ENCODE data around the gene EML4. TPM values are rescaled to one million over a fixed set of nuclear protein-coding genes. Genes with fewer than 3 reads are reported as not detected.
"Not testable (repeated sequence)": the region's sequence is repeated elsewhere in the genome, so short reads cannot be mapped to it uniquely, and the experiment has no call there.

EML4 gene
- total RNA-seq, 1 experiment from 2014 or later: 107 TPM

DNA sequence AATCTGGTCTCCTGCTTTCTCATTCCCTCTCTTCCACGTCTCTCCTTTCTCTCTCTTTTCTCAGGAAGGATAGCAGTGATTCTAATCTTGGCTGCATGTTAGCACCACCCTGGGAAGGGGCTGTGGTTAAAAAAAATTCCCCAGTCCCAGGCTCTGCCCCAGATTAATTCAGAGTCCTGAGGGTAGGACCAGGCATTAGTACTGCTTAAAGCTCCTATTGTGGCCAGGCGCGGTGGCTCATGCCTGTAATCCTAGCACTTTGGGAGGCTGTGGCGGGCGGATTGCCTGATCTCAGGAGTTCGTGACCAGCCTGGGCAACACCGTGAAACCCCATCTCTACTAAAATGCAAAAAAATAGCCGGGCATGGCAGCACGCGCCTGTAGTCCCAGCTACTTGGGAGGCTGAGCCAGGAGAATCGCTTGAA, 35.4 kb upstream of the EML4 start:
- POLR2A ChIA-PET: interaction anchor here (0.6 to 2.1 kb wide), 2 partner anchors 9 to 469 kb away, joined by 3 to 12 read pairs; no protein-coding TSS in a partner anchor
- H3K4me3 ChIP-seq (ENCODE audit: low read depth in 2 of 2, low read length in 2 of 2): peak overlapping the region in 1 of 2 experiments; percentile 41; a peak in 2 of 4 replicates
- peak overlapping the region; percentile 99 for H3K27ac ChIP-seq (ENCODE audit: low read length)
- CTCF ChIA-PET: no interaction called here
- no peaks in the 10 kb centered on the region for H3K9me3 ChIP-seq (ENCODE audit: control insufficient read depth, insufficient read depth, low read depth, low read length)
- BruUV-seq (replicated peaks): no TSS peak
- intact Hi-C loops (cut with micrococcal nuclease; ENCODE audit: unreplicated experiment) (no loop called here), in situ Hi-C loops (cut with HindIII; ENCODE audit: low pct_unique_long_range_greater_than_20kb, low sequenced_read_pairs) (no loop called here)
- no peak for DNase-seq (ENCODE audit: low read depth, low spot score)
- TF ChIP-seq SIN3A (IDR thresholded peaks at IDR 0.05; ENCODE audit: borderline replicate concordance, insufficient read depth, low read depth, low read length) (no peak), TCF7L2 (IDR thresholded peaks at IDR 0.05; ENCODE audit: low read depth, low read length) (no peak), POLR2AphosphoS5 (IDR thresholded peaks at IDR 0.05; ENCODE audit: low read depth, low read length) (no peak), CTCF (IDR thresholded peaks at IDR 0.05) (no peak)
- TF ChIP-seq, protein P1, sequence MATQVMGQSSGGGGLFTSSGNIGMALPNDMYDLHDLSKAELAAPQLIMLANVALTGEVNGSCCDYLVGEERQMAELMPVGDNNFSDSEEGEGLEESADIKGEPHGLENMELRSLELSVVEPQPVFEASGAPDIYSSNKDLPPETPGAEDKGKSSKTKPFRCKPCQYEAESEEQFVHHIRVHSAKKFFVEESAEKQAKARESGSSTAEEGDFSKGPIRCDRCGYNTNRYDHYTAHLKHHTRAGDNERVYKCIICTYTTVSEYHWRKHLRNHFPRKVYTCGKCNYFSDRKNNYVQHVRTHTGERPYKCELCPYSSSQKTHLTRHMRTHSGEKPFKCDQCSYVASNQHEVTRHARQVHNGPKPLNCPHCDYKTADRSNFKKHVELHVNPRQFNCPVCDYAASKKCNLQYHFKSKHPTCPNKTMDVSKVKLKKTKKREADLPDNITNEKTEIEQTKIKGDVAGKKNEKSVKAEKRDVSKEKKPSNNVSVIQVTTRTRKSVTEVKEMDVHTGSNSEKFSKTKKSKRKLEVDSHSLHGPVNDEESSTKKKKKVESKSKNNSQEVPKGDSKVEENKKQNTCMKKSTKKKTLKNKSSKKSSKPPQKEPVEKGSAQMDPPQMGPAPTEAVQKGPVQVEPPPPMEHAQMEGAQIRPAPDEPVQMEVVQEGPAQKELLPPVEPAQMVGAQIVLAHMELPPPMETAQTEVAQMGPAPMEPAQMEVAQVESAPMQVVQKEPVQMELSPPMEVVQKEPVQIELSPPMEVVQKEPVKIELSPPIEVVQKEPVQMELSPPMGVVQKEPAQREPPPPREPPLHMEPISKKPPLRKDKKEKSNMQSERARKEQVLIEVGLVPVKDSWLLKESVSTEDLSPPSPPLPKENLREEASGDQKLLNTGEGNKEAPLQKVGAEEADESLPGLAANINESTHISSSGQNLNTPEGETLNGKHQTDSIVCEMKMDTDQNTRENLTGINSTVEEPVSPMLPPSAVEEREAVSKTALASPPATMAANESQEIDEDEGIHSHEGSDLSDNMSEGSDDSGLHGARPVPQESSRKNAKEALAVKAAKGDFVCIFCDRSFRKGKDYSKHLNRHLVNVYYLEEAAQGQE (IDR thresholded peaks at IDR 0.05; ENCODE audit: insufficient read depth in 1 of 2, low read depth in 2 of 2, low read length in 1 of 2): no peak
- peaks cover 86% of the 10 kb centered on the region for H3K4me1 ChIP-seq (ENCODE audit: control insufficient read depth, insufficient read depth, low read length)
- peak; percentile 10; the same call in 1 of the 2 replicates for ATAC-seq
- no peaks in the 10 kb centered on the region for H3K36me3 ChIP-seq (ENCODE audit: control insufficient read depth, insufficient read depth, low read length)
- no peaks in the 10 kb centered on the region for H3K27me3 ChIP-seq (ENCODE audit: control insufficient read depth, insufficient read depth, low read length)

- H3K4me1 ChIP-seq (ENCODE audit: control insufficient read depth, insufficient read depth, low read length): peaks cover 86% of the 10 kb centered on the region
- H3K9me3 ChIP-seq (ENCODE audit: control insufficient read depth, insufficient read depth, low read depth, low read length); intact Hi-C loops (cut with micrococcal nuclease; ENCODE audit: unreplicated experiment); DNase-seq (ENCODE audit: low read depth, low spot score); CTCF ChIA-PET; in situ Hi-C loops (cut with HindIII; ENCODE audit: low pct_unique_long_range_greater_than_20kb, low sequenced_read_pairs); H3K27me3 ChIP-seq (ENCODE audit: control insufficient read depth, insufficient read depth, low read length); BruUV-seq (replicated peaks); ATAC-seq; H3K36me3 ChIP-seq (ENCODE audit: control insufficient read depth, insufficient read depth, low read length); H3K4me3 ChIP-seq (ENCODE audit: low read depth in 2 of 2, low read length in 2 of 2): not testable (repeated sequence)
- H3K27ac ChIP-seq (ENCODE audit: low read length): peak overlapping the region; percentile 99
- POLR2A ChIA-PET: interaction anchor here (0.7 to 2.1 kb wide), 2 partner anchors 8 to 34 kb away, joined by 3 to 12 read pairs; no protein-coding TSS in a partner anchor
Observed at GRCh38 chr2:42134401-42134932, 34.7 kb upstream of the EML4 start.

Measured in Panc1 (cell line).